ENCODE data around the gene ANAPC2.

The ANAPC2 gene

GRCh38 chr9:137223078-137223970 lies 35.0 kb upstream of the ANAPC2 start:
- Histone ChIP-seq H3K27me3 (ENCODE audit: insufficient read depth, low read length, poor library complexity) (no peaks in the 10 kb centered on the region), H3K4me2 (ENCODE audit: insufficient read depth, low read length) (peak overlapping the region; percentile 94), H3K79me2 (ENCODE audit: insufficient read depth, low read length) (no peaks in the 10 kb centered on the region), H3K27ac (ENCODE audit: low read length) (peak overlapping the region; percentile 91), H3K4me3 (ENCODE audit: low read depth in 1 of 2, low read length in 2 of 2) (peak overlapping the region; percentile 94 to 96), H3K4me1 (ENCODE audit: insufficient read depth, low read length) (peaks cover 20% of the 10 kb centered on the region), H3K36me3 (ENCODE audit: insufficient read depth, low read length) (no peaks in the 10 kb centered on the region; the same call in 1 of the 2 replicates), H4K20me1 (ENCODE audit: insufficient read depth, low read length) (no peaks in the 10 kb centered on the region), H2AFZ (ENCODE audit: low read depth, low read length) (peak overlapping the region; percentile 94), H3K9me3 (ENCODE audit: insufficient read depth, low read length, severe bottlenecking) (no peaks in the 10 kb centered on the region), H3K9ac (ENCODE audit: low read depth, low read length) (peak overlapping the region; percentile 98)
- peak; percentile 98 for DNase-seq
- no peak for TF ChIP-seq CTCF (IDR thresholded peaks at IDR 0.05; ENCODE audit: borderline replicate concordance, extremely low read depth, low read length, poor library complexity, severe bottlenecking)
- no peak for TF ChIP-seq EZH2 (IDR thresholded peaks at IDR 0.05; ENCODE audit: borderline replicate concordance, low read depth, low read length, severe bottlenecking)
- peak; percentile 82 for ATAC-seq (ENCODE audit: insufficient read depth, low read depth)

GRCh38 chr9:137222190-137223077 lies 34.1 kb upstream of the ANAPC2 start, which contains the start of gene RNF208:
TSS of gene RNF208 (minus strand) at chr9:137222240. CDS start at chr9:137221212, 1,028 bp downstream.
- H3K9me3 ChIP-seq (ENCODE audit: insufficient read depth, low read length, severe bottlenecking), result no peaks in the 10 kb centered on the region
- no peaks in the 10 kb centered on the region for H3K79me2 ChIP-seq (ENCODE audit: insufficient read depth, low read length)
- no peaks in the 10 kb centered on the region; the same call in 1 of the 2 replicates for H3K36me3 ChIP-seq (ENCODE audit: insufficient read depth, low read length)
- no peak for TF ChIP-seq CTCF (IDR thresholded peaks at IDR 0.05; ENCODE audit: borderline replicate concordance, extremely low read depth, low read length, poor library complexity, severe bottlenecking)
- no peak for TF ChIP-seq EZH2 (IDR thresholded peaks at IDR 0.05; ENCODE audit: borderline replicate concordance, low read depth, low read length, severe bottlenecking)
- peak within 1 kb of the TSS; percentile 94 for H3K4me2 ChIP-seq (ENCODE audit: insufficient read depth, low read length)
- H3K27me3 ChIP-seq (ENCODE audit: insufficient read depth, low read length, poor library complexity), result no peaks in the 10 kb centered on the region
- H4K20me1 ChIP-seq (ENCODE audit: insufficient read depth, low read length), result no peaks in the 10 kb centered on the region
- DNase-seq (no peak), ATAC-seq (ENCODE audit: insufficient read depth, low read depth) (no peak)
- H3K9ac ChIP-seq (ENCODE audit: low read depth, low read length), result peak within 1 kb of the TSS; percentile 98
- H3K4me3 ChIP-seq (ENCODE audit: low read depth in 1 of 2, low read length in 2 of 2), result peak within 1 kb of the TSS; percentile 68 to 96; a peak in 3 of 4 replicates
- H2AFZ ChIP-seq (ENCODE audit: low read depth, low read length), result peak within 1 kb of the TSS; percentile 82
- peaks cover 20% of the 10 kb centered on the region for H3K4me1 ChIP-seq (ENCODE audit: insufficient read depth, low read length)
- H3K27ac ChIP-seq (ENCODE audit: low read length), result peak within 1 kb of the TSS; percentile 85

GRCh38 chr9:137221506-137222111 lies 33.2 kb upstream of the ANAPC2 start:
- H4K20me1 ChIP-seq (ENCODE audit: insufficient read depth, low read length), result no peaks in the 10 kb centered on the region; the same call in 1 of the 2 replicates
- no peak overlapping the region for H3K9ac ChIP-seq (ENCODE audit: low read depth, low read length)
- H3K4me2 ChIP-seq (ENCODE audit: insufficient read depth, low read length), result no peak overlapping the region
- no peaks in the 10 kb centered on the region; the same call in 1 of the 2 replicates for H3K36me3 ChIP-seq (ENCODE audit: insufficient read depth, low read length)
- no peak for TF ChIP-seq CTCF (IDR thresholded peaks at IDR 0.05; ENCODE audit: borderline replicate concordance, extremely low read depth, low read length, poor library complexity, severe bottlenecking)
- TF ChIP-seq EZH2 (IDR thresholded peaks at IDR 0.05; ENCODE audit: borderline replicate concordance, low read depth, low read length, severe bottlenecking), result no peak
- DNase-seq (no peak), ATAC-seq (ENCODE audit: insufficient read depth, low read depth) (no peak)
- H3K27ac ChIP-seq (ENCODE audit: low read length), result no peak overlapping the region
- H3K9me3 ChIP-seq (ENCODE audit: insufficient read depth, low read length, severe bottlenecking), result no peaks in the 10 kb centered on the region
- H3K4me1 ChIP-seq (ENCODE audit: insufficient read depth, low read length), result peaks cover 17% of the 10 kb centered on the region
- no peaks in the 10 kb centered on the region for H3K27me3 ChIP-seq (ENCODE audit: insufficient read depth, low read length, poor library complexity)
- H2AFZ ChIP-seq (ENCODE audit: low read depth, low read length), result no peak overlapping the region
- no peak overlapping the region for H3K4me3 ChIP-seq (ENCODE audit: low read depth in 1 of 2, low read length in 2 of 2)
- no peaks in the 10 kb centered on the region for H3K79me2 ChIP-seq (ENCODE audit: insufficient read depth, low read length)

Data from DND-41 (cell line).